ENCODE measurements around the gene PLP1.

Gene PLP1

DNA sequence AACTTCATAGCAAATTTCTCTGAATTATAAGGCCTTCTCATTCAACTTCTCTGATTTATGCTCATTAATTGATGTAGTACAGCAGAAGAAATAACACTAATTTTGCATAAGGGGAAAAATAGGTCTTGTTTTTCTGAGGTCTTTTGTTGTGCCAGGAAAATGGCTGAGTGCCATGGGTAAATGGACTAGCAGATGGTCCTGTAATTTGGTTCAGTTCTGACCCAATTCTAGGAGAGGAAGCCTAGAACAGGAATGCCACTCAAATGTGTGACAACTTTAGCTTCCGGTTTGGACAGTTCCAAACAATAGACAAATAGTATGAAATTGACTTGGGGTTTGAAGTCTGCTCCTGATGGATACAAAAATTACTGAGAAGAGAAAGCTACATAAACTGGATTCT is 49.2 kb downstream of the PLP1 start:
- no peak overlapping the region for H3K27ac ChIP-seq (ENCODE audit: low read depth, low read length)
- H3K27me3 ChIP-seq (ENCODE audit: control insufficient read depth, insufficient read depth, low read length): peaks cover 38% of the 10 kb centered on the region
- no peak overlapping the region for H3K9ac ChIP-seq (ENCODE audit: low read depth, low read length)
- no peak overlapping the region for H3K4me3 ChIP-seq (ENCODE audit: low read depth, low read length)
- H3K36me3 ChIP-seq (ENCODE audit: control insufficient read depth, insufficient read depth, low read length): no peaks in the 10 kb centered on the region
- H3K9me3 ChIP-seq (ENCODE audit: control insufficient read depth, insufficient read depth, low read length): no peaks in the 10 kb centered on the region
- no peaks in the 10 kb centered on the region for H3K4me1 ChIP-seq (ENCODE audit: control insufficient read depth, insufficient read depth, low read length)

- Histone ChIP-seq H3K27me3 (ENCODE audit: control insufficient read depth, insufficient read depth, low read length) (peaks cover 58% of the 10 kb centered on the region), H3K27ac (ENCODE audit: low read depth, low read length) (no peak overlapping the region), H3K4me3 (ENCODE audit: low read depth, low read length) (no peak overlapping the region), H3K36me3 (ENCODE audit: control insufficient read depth, insufficient read depth, low read length) (no peaks in the 10 kb centered on the region), H3K4me1 (ENCODE audit: control insufficient read depth, insufficient read depth, low read length) (0 out of 2 replicates have a peak, but pooled peaks cover 4% of the 10 kb centered on the region), H3K9ac (ENCODE audit: low read depth, low read length) (no peak overlapping the region), H3K9me3 (ENCODE audit: control insufficient read depth, insufficient read depth, low read length) (no peaks in the 10 kb centered on the region)
Measured at GRCh38 chrX:103828529-103828928, 51.9 kb downstream of the PLP1 start.

DNA sequence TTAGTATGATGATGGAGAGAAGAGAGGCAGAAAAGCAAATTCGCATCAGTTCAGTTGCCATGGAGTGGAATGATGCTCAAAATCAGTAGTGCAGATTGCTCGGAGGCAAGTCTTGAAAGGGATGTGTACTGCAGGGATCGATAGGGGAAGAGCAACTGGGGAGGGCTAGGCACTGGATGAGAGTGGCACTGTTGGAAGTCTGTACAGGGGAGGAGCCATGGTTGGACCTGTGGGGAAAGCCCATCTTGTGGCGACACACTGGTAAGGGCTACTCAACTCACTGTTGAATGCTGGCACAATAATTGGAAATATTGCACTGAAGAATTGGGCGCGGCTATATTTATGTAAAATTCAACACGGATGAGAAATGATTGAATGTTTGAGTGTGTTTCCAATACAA is 54.2 kb downstream of the PLP1 start:
- Histone ChIP-seq H3K9me3 (ENCODE audit: control insufficient read depth, insufficient read depth, low read length) (no peaks in the 10 kb centered on the region), H3K27ac (ENCODE audit: low read depth, low read length) (no peak overlapping the region), H3K9ac (ENCODE audit: low read depth, low read length) (no peak overlapping the region), H3K4me1 (ENCODE audit: control insufficient read depth, insufficient read depth, low read length) (0 out of 2 replicates have a peak, but pooled peaks cover 4% of the 10 kb centered on the region), H3K4me3 (ENCODE audit: low read depth, low read length) (no peak overlapping the region), H3K27me3 (ENCODE audit: control insufficient read depth, insufficient read depth, low read length) (peaks cover 58% of the 10 kb centered on the region), H3K36me3 (ENCODE audit: control insufficient read depth, insufficient read depth, low read length) (no peaks in the 10 kb centered on the region)

- no peak overlapping the region for H3K9ac ChIP-seq (ENCODE audit: low read depth, low read length)
Measured at GRCh38 chrX:103831342-103831802, 54.7 kb downstream of the PLP1 start.

GRCh38 chrX:103831803-103832544 is 55.3 kb downstream of the PLP1 start, which contains the start of gene RAB9B:
RAB9B (minus strand) TSS chrX:103832257; CDS start chrX:103825784, 6,473 bp downstream.
- H3K4me3 ChIP-seq (ENCODE audit: low read depth, low read length): peak within 1 kb of the TSS; percentile 81
- H3K4me1 ChIP-seq (ENCODE audit: control insufficient read depth, insufficient read depth, low read length): 0 out of 2 replicates have a peak, but pooled peaks cover 4% of the 10 kb centered on the region
- H3K36me3 ChIP-seq (ENCODE audit: control insufficient read depth, insufficient read depth, low read length): no peaks in the 10 kb centered on the region
- H3K9ac ChIP-seq (ENCODE audit: low read depth, low read length): no peak within 1 kb of the TSS
- H3K9me3 ChIP-seq (ENCODE audit: control insufficient read depth, insufficient read depth, low read length): no peaks in the 10 kb centered on the region
- peaks cover 66% of the 10 kb centered on the region for H3K27me3 ChIP-seq (ENCODE audit: control insufficient read depth, insufficient read depth, low read length)
- no peak within 1 kb of the TSS for H3K27ac ChIP-seq (ENCODE audit: low read depth, low read length)

More at GRCh38 chrX:103831342-103831802, 54.7 kb downstream of the PLP1 start:
- H3K27ac ChIP-seq (ENCODE audit: low read depth, low read length): no peak overlapping the region
- H3K36me3 ChIP-seq (ENCODE audit: control insufficient read depth, insufficient read depth, low read length): no peaks in the 10 kb centered on the region
- H3K9me3 ChIP-seq (ENCODE audit: control insufficient read depth, insufficient read depth, low read length): no peaks in the 10 kb centered on the region
- H3K4me1 ChIP-seq (ENCODE audit: control insufficient read depth, insufficient read depth, low read length): 0 out of 2 replicates have a peak, but pooled peaks cover 4% of the 10 kb centered on the region
- peak overlapping the region; percentile 81 for H3K4me3 ChIP-seq (ENCODE audit: low read depth, low read length)
- peaks cover 61% of the 10 kb centered on the region for H3K27me3 ChIP-seq (ENCODE audit: control insufficient read depth, insufficient read depth, low read length)

GRCh38 chrX:103839404-103839803 is 62.8 kb downstream of the PLP1 start:
- H3K4me3 ChIP-seq (ENCODE audit: low read depth, low read length): no peak overlapping the region
- H3K4me1 ChIP-seq (ENCODE audit: control insufficient read depth, insufficient read depth, low read length): no peaks in the 10 kb centered on the region
- no peaks in the 10 kb centered on the region for H3K36me3 ChIP-seq (ENCODE audit: control insufficient read depth, insufficient read depth, low read length)
- H3K27me3 ChIP-seq (ENCODE audit: control insufficient read depth, insufficient read depth, low read length): peaks cover 23% of the 10 kb centered on the region
- no peak overlapping the region for H3K9ac ChIP-seq (ENCODE audit: low read depth, low read length)
- H3K9me3 ChIP-seq (ENCODE audit: control insufficient read depth, insufficient read depth, low read length): no peaks in the 10 kb centered on the region
- no peak overlapping the region for H3K27ac ChIP-seq (ENCODE audit: low read depth, low read length)

Data from HUES48 (cell line).